A549 (cell line): ENCODE measurements around the gene ALX3.

Source experiments
- KDM1A ChIP-seq: fragments of 200-600 bp; sonication (generic); IDR thresholded peaks from 2 replicates; pipeline ENCODE4 v1.6.1; 2016; ENCODE audit warnings: low read depth, mild to moderate bottlenecking
- RAD21 ChIP-seq, 2 experiments: fragments of >200 bp in 1 of 2; sonication (Bioruptor Twin) in 1 of 2; formaldehyde crosslinking in 1 of 2; IDR thresholded peaks in 1 of 2; conservative IDR thresholded peaks in 1 of 2; 2 replicates in 1 of 2; 3 replicates in 1 of 2; pipeline ENCODE4 v1.6.1; 2012 to 2018; ENCODE audit warnings: inconsistent platforms in 1 of 2
- TF ChIP-seq, protein P1 (sequence below): fragments of >200 bp; sonication (Bioruptor Twin); formaldehyde crosslinking; IDR thresholded peaks from 3 replicates; pipeline ENCODE4 v1.5.1; 2016

DNA sequence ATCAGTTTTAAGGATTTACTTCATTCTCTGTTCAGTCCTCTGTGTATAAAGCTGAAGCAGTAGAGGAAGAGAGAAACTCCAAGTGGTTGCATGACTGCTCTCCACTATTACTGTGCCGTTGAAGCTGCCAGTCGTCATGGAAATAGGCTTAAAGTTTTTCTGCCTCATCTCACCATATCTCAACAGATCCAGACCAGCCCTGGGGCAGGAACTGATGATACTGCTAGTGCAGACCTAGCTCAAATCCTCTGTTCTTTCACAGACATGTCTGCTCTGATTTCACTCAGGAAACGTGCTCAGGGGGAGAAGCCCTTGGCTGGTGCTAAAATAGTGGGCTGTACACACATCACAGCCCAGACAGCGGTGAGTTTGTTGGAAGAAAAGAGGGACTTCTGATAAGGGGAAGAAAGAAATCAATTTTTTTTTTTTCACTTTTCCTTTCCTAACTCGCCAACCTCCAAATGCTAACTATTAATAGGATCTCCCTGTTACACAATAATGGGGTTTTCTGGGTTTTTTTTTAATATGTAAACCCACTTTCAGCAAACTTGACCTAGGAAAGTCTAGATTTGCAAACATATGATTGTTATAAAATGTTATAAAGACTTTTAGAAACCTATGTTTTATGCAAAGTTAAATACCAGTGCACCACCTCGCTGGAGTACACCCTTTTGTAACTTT, 58.2 kb downstream of the ALX3 start:
- TF ChIP-seq, protein P1, sequence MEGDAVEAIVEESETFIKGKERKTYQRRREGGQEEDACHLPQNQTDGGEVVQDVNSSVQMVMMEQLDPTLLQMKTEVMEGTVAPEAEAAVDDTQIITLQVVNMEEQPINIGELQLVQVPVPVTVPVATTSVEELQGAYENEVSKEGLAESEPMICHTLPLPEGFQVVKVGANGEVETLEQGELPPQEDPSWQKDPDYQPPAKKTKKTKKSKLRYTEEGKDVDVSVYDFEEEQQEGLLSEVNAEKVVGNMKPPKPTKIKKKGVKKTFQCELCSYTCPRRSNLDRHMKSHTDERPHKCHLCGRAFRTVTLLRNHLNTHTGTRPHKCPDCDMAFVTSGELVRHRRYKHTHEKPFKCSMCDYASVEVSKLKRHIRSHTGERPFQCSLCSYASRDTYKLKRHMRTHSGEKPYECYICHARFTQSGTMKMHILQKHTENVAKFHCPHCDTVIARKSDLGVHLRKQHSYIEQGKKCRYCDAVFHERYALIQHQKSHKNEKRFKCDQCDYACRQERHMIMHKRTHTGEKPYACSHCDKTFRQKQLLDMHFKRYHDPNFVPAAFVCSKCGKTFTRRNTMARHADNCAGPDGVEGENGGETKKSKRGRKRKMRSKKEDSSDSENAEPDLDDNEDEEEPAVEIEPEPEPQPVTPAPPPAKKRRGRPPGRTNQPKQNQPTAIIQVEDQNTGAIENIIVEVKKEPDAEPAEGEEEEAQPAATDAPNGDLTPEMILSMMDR, result no peak
- TF ChIP-seq KDM1A (no peak), RAD21 (conservative IDR thresholded peaks at IDR 0.05 in 1 of 2, IDR thresholded peaks at IDR 0.05 in 1 of 2) (no peak)
